Activated T-helper 17 cell treated with anti-CD3 and anti-CD28 coated beads, Interleukin-2, amount 50 U/mL, for 72 hours (primary cell): ENCODE measurements around the gene PTPRN2. TPM values are rescaled to one million over a fixed set of nuclear protein-coding genes. Genes with fewer than 3 reads are reported as not detected.

Experiments used
- ATAC-seq: fragments of 150-1000 bp; cut with Tn5 transposase; replicated peaks from 2 replicates; pipeline ENCODE4 v1.10.0; 2021; ENCODE audit warnings: mild to moderate bottlenecking, moderate library complexity
- H3K27ac Mint-ChIP-seq: one replicate; pipeline ENCODE4 v1.8.0; 2022; ENCODE audit warnings: mixed read lengths
- H3K27me3 Mint-ChIP-seq: one replicate; pipeline ENCODE4 v1.8.0; 2022; ENCODE audit warnings: mixed read lengths
- H3K36me3 Mint-ChIP-seq: one replicate; pipeline ENCODE4 v1.8.0; 2022; ENCODE audit warnings: low read depth, mild to moderate bottlenecking, mixed read lengths
- H3K4me1 Mint-ChIP-seq: one replicate; pipeline ENCODE4 v1.8.0; 2022; ENCODE audit warnings: mixed read lengths
- H3K4me3 Mint-ChIP-seq: one replicate; pipeline ENCODE4 v1.8.0; 2022; ENCODE audit warnings: mild to moderate bottlenecking, mixed read lengths
- H3K9me3 Mint-ChIP-seq: one replicate; pipeline ENCODE4 v1.8.0; 2022; ENCODE audit warnings: mixed read lengths
- total RNA-seq, 2 donors: library from RNA; stranded (reverse); gene quantifications; one replicate each; pipeline ENCODE4 v1.2.3, GENCODE V29; 2022

PTPRN2 gene
- total RNA-seq, 2 donors from 2014 or later = 0.48 to 1.4 TPM

DNA sequence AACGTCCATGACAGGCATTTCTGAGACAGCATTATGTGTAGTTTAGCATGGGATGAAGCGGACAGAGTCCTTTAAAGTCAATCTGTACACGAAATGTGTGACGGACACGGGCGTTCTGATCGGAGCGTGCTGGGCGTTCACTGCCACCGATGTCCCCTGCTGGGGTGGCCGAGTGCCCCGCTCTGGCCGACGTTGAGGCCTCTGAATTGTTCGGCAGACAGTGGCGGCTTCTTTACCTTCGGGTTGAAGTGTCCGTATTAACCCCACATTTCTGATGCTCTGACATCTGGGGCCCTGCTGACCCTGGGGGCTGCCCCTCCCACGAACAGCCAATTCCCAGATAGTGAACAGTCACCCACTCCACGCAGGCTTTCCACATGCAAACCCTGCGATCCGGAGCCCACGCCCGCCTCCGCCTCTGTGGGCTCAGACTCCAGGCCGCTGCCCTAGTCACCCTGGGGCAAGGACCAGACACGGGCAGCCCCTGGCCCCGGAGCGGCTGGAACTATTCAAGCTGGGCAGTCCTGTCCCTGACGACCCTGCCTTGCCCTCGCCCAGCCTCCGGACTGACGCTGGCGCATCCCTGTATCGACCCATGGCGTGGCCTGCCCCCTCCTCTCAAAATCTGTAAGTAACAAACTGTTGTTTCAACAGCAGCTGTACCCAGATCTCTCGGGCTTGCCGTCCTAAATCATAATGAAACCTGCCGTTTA, 445.7 kb downstream of the PTPRN2 start:
- Mint-ChIP-seq H3K27me3 (no peaks in the 10 kb centered on the region), H3K27ac (no peak overlapping the region), H3K36me3 (no peaks in the 10 kb centered on the region), H3K9me3 (no peaks in the 10 kb centered on the region), H3K4me3 (no peak overlapping the region), H3K4me1 (no peaks in the 10 kb centered on the region)
- no peak for ATAC-seq

DNA sequence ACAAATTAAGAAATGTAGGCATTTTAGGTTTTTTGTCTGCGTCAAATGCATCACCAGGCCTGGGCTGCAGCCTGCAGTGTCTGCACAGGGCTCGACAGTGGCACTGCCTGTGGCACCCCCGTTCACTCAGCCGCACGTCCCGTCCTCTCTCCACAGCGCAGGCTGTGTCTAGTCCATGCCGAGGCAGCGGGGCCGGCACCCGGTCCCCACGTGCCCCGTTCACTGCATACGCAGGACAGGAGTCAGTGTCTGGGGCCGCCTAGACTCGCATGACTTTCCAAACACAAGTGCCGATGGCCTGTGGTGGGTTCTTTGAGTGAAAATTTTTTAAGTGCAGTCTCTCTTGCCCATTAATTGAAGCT, 446.4 kb downstream of the PTPRN2 start:
- no peaks in the 10 kb centered on the region for H3K9me3 Mint-ChIP-seq
- no peak overlapping the region for H3K4me3 Mint-ChIP-seq
- H3K27me3 Mint-ChIP-seq = no peaks in the 10 kb centered on the region
- H3K36me3 Mint-ChIP-seq = no peaks in the 10 kb centered on the region
- no peaks in the 10 kb centered on the region for H3K4me1 Mint-ChIP-seq
- H3K27ac Mint-ChIP-seq = no peak overlapping the region
- ATAC-seq = no peak

DNA sequence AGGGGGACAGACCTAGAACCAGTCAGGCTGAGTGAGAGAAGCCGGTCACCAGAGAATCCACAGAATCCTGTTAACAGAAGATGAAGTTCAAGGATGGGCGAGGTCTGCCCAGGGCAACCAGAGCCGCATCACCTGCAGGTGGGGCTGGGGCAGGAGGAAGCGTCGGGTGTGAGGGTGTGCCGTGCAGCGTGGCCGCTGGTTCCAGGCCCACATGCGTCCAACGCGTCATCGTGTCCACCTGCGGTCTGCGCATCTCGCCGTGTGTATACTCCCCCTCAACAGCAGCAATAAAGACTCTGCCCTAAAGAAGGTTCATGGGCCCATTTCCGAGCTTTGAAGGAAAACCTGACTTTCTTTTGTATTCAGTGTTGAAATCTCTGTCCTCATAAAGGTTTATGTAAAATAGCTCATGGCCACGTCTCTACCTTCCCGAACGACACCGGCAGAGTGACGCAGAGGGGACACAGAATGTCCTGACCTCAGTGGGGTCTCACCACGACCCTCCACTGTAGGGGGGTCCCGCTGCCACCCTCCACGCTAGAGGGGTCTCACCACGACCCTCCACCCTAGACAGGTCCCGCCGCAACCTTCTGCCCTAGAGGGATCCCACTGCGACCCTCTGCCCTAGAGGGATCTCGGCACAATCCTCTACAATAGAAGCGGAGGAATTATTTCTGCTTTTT, 446.9 kb downstream of the PTPRN2 start:
- no peak overlapping the region for H3K27ac Mint-ChIP-seq
- H3K9me3 Mint-ChIP-seq = no peaks in the 10 kb centered on the region
- H3K36me3 Mint-ChIP-seq = no peaks in the 10 kb centered on the region
- ATAC-seq = no peak
- H3K4me1 Mint-ChIP-seq = no peaks in the 10 kb centered on the region
- H3K4me3 Mint-ChIP-seq = no peak overlapping the region
- H3K27me3 Mint-ChIP-seq = no peaks in the 10 kb centered on the region

DNA sequence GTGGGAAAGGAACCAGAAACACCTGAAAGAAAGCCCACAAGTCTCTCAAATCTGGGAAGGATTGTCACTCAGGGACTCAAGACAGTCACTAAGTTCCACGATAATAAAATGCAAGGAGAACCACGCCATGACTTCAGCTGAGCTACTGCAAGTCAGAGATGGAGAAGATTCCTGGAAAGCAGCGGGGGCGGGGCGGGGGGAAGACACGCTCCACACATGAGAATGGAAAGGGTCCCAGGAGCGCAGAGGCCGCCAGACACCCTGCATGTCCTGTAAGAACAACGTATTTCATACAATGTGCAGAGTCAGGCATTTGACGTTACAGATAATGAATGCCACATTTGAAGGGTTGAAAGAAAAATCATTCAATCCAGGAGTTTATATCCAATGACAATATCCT, 448.1 kb downstream of the PTPRN2 start:
- Mint-ChIP-seq H3K27ac (no peak overlapping the region), H3K36me3 (no peaks in the 10 kb centered on the region), H3K27me3 (no peaks in the 10 kb centered on the region), H3K9me3 (no peaks in the 10 kb centered on the region), H3K4me3 (no peak overlapping the region), H3K4me1 (no peaks in the 10 kb centered on the region)
- no peak for ATAC-seq

DNA sequence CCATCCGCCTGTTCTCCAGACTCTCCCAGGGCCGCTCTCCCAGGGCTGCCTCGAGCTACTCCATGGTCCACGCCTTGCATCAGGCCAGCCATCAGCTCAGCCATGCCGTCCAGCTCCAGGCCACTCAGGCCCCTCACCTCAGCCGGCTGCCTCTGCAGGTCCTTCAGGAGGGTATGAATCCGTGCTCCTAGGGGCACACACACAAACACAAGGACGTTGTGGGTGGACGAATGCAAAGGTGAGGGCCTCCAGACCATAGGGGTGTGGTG, 449.4 kb downstream of the PTPRN2 start:
- H3K9me3 Mint-ChIP-seq = no peaks in the 10 kb centered on the region
- ATAC-seq = no peak
- no peaks in the 10 kb centered on the region for H3K36me3 Mint-ChIP-seq
- H3K4me3 Mint-ChIP-seq = no peak overlapping the region
- no peaks in the 10 kb centered on the region for H3K4me1 Mint-ChIP-seq
- H3K27ac Mint-ChIP-seq = no peak overlapping the region
- H3K27me3 Mint-ChIP-seq = no peaks in the 10 kb centered on the region

DNA sequence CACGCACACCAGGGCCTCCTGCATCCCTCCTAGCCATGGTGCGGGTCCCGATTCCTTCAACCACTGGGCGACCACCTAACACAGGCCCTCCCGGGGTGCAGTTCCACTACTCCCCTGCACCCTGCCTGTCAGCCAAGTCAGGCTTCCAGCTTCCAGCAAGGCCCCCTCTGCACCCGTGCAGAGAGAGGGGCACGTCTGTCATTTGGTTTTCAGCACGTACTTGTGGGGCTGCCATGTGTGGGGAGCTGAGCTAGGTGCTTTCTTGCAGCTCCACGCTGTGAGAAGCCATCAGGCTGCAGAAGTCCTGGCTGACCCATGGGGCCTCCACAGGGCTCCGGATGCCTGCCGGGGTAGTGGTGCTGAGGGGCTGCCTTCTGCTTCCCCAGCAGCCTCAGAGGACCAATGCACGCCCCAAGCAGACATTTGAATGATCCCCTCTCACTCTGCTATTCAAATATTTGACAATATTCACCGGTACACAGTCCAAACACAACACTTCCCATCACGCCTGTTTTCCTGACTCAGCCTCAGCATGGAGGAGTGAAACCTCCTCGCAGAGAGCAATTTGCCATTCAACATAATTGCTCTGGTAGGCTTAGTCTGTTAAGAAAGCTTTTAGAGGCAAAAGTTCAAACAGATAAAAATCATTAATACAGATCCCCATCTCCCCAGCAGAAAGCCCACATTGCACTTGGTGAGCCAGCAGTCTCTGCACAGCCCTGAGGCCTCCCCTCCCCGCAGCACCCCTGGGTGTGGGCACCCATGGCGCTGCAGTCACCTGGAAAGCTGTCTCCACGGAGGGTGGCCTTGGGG, 449.9 kb downstream of the PTPRN2 start:
- Mint-ChIP-seq H3K36me3 (no peaks in the 10 kb centered on the region), H3K27ac (no peak overlapping the region), H3K4me3 (no peak overlapping the region), H3K4me1 (no peaks in the 10 kb centered on the region), H3K27me3 (no peaks in the 10 kb centered on the region), H3K9me3 (no peaks in the 10 kb centered on the region)
- no peak for ATAC-seq

DNA sequence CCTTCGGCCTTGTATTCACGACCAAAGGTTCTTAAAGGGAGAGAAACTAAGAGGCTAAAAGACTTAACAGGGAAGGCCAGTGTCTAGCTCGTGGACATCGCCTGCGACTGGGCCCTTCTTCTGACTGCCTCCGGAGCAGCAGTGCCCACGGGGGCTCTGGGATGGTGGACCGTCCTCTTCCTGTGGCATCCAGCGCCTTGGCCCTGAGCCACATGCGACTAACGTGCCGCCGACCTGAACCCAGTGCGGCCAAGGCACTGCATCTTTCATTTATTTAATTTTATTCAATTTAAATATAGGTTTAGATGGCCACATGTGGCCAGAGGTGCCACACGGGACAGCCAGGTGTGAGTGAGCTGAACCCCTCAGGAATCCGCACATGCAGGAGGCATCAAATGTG, 451.7 kb downstream of the PTPRN2 start:
- no peaks in the 10 kb centered on the region for H3K4me1 Mint-ChIP-seq
- H3K27ac Mint-ChIP-seq = no peak overlapping the region
- no peaks in the 10 kb centered on the region for H3K27me3 Mint-ChIP-seq
- no peaks in the 10 kb centered on the region for H3K9me3 Mint-ChIP-seq
- H3K36me3 Mint-ChIP-seq = no peaks in the 10 kb centered on the region
- no peak for ATAC-seq
- H3K4me3 Mint-ChIP-seq = no peak overlapping the region

DNA sequence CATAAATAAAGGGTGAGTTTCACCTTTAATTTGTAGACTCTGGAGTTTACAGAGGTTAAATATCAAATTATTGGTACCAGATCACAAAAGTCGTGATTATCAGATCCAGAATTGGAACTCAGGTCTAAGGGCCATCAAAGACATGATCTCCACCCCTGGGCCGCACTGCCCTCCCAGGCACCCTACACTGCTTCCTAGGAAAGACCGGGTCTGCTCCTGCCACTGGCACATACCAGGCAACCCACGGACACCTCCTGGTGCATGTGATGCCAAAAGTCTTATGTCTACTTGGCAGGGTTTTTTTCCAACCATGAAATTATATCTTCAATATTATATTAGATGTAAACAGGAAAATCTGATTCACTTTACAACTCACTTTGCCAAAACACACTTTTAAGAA, 452.8 kb downstream of the PTPRN2 start:
- no peak for ATAC-seq
- no peaks in the 10 kb centered on the region for H3K9me3 Mint-ChIP-seq
- no peaks in the 10 kb centered on the region for H3K27me3 Mint-ChIP-seq
- no peak overlapping the region for H3K4me3 Mint-ChIP-seq
- H3K4me1 Mint-ChIP-seq = no peaks in the 10 kb centered on the region
- H3K36me3 Mint-ChIP-seq = no peaks in the 10 kb centered on the region
- H3K27ac Mint-ChIP-seq = no peak overlapping the region

DNA sequence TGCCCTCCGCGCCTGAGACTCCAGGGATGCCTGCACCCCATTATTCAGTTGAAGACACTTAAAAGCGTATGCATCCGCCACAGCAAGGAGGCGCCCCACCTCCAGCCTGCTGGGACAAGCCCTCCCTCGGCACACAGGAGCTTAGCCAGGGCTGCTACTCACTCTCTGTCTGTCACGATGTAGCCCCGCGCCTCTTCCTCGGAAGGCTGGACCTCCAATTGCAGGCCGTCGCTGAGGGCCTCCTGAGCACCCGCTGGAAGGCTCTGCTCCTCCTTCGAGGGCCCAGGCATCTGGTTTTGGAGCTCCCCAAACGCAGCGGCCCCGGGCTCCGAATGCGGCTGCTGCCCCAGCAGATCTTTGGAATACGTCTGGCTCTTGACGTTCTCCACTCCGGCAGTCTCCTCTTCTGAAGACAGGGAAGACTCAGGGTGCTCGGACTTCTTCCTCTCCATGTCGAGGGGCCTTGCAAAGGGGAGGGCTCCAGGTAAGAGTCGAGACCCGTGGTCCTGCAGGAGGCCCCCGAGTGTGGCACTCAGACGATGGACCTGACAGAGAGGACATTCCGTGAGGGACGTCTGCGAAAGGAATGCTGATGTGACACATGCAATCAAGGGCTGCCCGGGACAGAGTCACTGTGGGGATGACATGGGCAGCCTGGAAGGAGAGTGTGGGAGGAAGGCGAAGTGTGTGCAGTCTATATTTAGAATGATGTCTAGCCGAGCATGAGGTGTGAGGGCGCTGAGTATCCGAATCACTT, 453.9 kb downstream of the PTPRN2 start:
- H3K9me3 Mint-ChIP-seq = no peaks in the 10 kb centered on the region
- no peak overlapping the region for H3K4me3 Mint-ChIP-seq
- H3K27me3 Mint-ChIP-seq = no peaks in the 10 kb centered on the region
- H3K4me1 Mint-ChIP-seq = no peaks in the 10 kb centered on the region
- no peak overlapping the region for H3K27ac Mint-ChIP-seq
- no peak for ATAC-seq
- no peaks in the 10 kb centered on the region for H3K36me3 Mint-ChIP-seq

DNA sequence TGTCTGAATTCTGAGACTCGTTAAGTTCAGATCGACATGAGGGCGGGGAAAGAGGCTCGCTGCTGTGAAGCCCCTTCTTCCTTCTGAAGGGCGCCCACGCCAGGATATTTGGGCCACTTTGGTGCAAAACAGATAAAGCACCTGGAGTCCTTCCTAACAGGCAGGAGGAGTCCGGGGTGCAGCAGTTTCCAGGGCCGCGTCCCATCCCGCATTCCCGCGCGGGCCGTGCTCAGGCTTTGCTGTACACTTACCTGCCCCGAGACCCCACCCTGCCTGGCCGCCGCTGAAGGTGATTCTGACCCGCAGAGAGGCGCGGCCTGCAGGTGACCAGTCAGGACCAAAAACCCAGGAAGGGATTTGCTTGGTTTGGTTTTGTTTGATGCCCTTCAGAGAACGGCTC, 454.6 kb downstream of the PTPRN2 start:
- no peak overlapping the region for H3K27ac Mint-ChIP-seq
- no peaks in the 10 kb centered on the region for H3K36me3 Mint-ChIP-seq
- no peak overlapping the region for H3K4me3 Mint-ChIP-seq
- no peaks in the 10 kb centered on the region for H3K9me3 Mint-ChIP-seq
- no peaks in the 10 kb centered on the region for H3K4me1 Mint-ChIP-seq
- H3K27me3 Mint-ChIP-seq = no peaks in the 10 kb centered on the region
- no peak for ATAC-seq

DNA sequence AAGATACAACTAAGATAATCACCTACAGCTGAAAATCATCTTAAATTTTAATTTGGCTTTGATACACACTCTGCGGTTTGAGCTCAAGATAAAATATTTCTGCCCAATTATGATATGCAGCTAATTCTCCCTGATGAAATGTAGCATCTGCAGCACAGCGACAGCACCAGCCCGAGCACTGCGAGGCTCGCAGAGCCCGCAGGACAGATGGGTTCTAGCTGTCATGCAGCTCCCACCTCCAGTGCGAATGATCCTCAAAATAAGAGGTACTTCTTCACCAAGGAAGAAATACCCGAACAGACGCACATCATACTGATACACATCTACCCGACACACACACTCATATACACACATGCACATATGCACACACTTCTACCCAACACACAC, 457.6 kb downstream of the PTPRN2 start:
- no peaks in the 10 kb centered on the region for H3K4me1 Mint-ChIP-seq
- no peak overlapping the region for H3K4me3 Mint-ChIP-seq
- no peak for ATAC-seq
- H3K27ac Mint-ChIP-seq = no peak overlapping the region
- no peaks in the 10 kb centered on the region for H3K9me3 Mint-ChIP-seq
- H3K27me3 Mint-ChIP-seq = no peaks in the 10 kb centered on the region
- H3K36me3 Mint-ChIP-seq = no peaks in the 10 kb centered on the region

DNA sequence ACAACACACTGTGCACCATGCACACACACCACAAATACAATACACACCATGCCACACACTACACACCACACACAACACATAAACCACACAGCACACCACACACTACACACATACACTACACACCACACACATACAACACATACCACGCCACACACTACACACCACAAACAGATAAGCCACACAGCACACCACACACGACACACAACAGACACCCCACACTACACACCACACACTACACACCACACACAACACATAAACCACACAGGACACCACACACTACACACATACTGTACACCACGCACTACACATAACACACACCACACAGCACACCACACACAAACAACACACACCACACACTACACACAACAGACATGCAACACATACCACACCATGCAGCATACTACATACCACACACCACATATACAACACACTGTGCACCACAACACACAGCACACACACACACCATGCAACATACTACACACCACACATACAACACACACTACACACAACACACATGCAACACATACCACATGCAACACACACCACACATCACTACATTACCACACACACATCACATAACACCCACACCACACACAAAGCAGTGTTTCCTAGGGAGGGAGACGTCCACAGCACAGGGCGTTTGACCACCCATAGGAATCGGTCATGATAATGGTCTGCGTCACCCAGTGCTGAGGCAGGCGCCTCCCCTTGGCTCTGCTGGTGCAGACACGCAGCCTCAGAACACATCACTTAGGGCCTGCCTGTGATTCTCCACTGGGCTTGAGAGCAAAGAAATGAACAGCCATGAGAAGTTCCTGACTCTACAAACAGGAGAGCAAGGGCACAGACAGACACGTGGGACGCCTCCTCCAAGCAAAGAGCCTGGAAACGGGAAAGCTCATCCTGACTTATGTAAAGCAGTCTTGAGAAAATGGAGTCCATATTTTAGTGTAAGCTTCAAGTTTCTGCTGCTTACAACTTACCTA, 458.3 kb downstream of the PTPRN2 start:
- Mint-ChIP-seq H3K9me3 (no peaks in the 10 kb centered on the region), H3K27ac (no peak overlapping the region), H3K27me3 (no peaks in the 10 kb centered on the region), H3K4me1 (no peaks in the 10 kb centered on the region), H3K36me3 (no peaks in the 10 kb centered on the region), H3K4me3 (no peak overlapping the region)
- no peak for ATAC-seq

DNA sequence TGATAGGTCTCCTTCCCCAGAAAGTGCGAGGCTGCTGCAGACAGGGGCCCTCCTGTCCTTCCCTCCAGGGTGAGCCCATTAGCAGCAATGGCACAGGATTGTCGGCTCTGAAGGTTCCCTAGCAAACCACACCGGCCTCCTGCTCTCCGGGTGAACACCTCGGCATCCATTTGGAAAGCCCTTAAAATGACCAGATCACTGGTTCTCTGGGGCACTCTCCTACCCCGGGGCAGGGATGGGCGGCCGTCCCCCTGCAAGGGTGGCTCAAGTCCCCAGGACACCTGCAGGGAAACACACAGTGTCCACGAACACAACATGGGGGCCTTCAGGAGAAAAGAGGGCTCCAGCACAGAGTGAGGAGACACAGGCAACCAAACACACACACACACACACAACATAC, 459.1 kb downstream of the PTPRN2 start:
- H3K36me3 Mint-ChIP-seq = no peaks in the 10 kb centered on the region
- H3K27ac Mint-ChIP-seq = no peak overlapping the region
- no peaks in the 10 kb centered on the region for H3K9me3 Mint-ChIP-seq
- ATAC-seq = no peak
- H3K4me3 Mint-ChIP-seq = no peak overlapping the region
- no peaks in the 10 kb centered on the region for H3K4me1 Mint-ChIP-seq
- no peaks in the 10 kb centered on the region for H3K27me3 Mint-ChIP-seq

DNA sequence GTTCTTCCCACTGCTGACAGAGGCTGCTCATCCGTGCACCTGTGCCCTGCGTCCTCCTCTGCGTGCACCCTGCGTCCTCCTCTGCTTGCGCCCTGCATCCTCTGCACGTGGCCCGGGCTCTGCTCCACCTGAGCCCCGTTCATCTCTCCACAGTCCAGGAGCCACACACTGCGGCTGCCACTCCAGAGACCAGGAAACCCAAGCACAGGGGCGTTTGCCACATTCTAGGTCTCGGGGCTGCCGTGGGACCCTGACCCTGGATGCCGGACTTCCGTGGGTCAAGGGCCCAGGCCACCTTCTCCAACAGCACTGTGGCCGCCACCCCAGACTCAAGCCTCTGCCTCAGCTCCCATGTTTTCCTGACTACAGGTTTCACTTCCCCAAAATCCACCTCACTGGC, 460.4 kb downstream of the PTPRN2 start:
- Mint-ChIP-seq H3K9me3 (no peaks in the 10 kb centered on the region), H3K4me1 (no peaks in the 10 kb centered on the region), H3K36me3 (no peaks in the 10 kb centered on the region), H3K27ac (no peak overlapping the region), H3K27me3 (no peaks in the 10 kb centered on the region), H3K4me3 (no peak overlapping the region)
- no peak for ATAC-seq
